ENCODE results near the gene ZFPM1.

Gene ZFPM1

DNA sequence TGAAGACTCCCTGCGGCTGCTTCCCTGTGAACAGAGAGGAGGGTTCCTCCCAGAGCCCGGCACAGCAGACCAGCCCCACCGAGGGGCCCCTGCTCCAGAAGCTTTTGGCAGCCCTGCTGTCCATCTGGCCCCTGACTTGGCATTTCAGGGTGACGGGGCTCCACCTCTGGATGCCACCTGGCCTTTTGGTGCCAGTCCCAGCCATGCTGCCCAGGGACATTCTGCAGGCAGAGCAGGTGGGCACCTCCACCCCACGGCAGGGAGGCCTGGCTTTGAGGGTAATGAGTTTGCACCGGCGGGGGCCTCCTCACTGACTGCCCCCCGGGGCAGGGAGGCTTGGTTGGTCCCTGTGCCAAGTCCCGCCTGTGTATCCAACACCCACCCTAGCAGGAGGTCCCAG is 20.3 kb upstream of the ZFPM1 start:
- H3K27ac ChIP-seq: no peak overlapping the region
- DNase-seq (ENCODE audit: low read depth, low spot score): no peak

- no peak for DNase-seq (ENCODE audit: low read depth, low spot score)
- no peak overlapping the region for H3K27ac ChIP-seq
Observed at GRCh38 chr16:88433632-88434352, 19.3 kb upstream of the ZFPM1 start.

DNA sequence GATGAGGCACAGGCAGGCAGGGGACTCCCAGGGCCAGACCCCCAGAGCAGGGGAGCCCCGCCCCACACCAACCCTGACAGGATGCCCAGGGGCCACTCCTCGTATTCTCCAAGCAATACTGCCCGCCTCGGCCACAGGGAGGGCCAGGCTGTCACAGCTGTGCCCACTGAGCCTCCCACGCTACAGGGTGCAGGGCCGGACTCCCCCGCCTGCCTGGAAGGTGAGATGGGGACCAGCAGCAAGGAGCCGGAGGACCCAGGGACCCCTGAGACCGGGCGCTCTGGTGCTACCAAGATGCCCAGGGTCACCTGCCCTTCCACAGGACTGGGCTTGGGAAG is 18.8 kb upstream of the ZFPM1 start:
- no peak overlapping the region for H3K27ac ChIP-seq
- DNase-seq (ENCODE audit: low read depth, low spot score): no peak

DNA sequence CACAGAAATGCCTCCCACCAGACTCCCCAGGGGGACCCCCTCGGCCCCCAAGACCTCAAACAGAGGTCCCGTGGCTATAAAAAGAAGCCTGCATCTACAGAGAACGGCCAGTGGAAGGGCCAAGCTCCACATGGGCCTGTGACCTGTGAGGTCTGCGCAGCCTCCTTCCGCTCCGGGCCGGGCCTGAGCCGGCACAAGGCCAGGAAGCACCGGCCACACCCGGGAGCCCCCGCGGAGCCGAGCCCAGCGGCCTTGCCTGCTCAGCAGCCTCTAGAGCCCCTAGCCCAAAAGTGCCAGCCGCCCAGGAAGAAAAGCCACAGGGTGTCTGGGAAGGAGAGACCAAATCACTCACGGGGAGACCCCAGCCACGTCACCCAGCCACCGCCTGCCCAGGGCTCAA is 18.3 kb upstream of the ZFPM1 start:
- H3K27ac ChIP-seq: no peak overlapping the region
- DNase-seq (ENCODE audit: low read depth, low spot score): no peak

DNA sequence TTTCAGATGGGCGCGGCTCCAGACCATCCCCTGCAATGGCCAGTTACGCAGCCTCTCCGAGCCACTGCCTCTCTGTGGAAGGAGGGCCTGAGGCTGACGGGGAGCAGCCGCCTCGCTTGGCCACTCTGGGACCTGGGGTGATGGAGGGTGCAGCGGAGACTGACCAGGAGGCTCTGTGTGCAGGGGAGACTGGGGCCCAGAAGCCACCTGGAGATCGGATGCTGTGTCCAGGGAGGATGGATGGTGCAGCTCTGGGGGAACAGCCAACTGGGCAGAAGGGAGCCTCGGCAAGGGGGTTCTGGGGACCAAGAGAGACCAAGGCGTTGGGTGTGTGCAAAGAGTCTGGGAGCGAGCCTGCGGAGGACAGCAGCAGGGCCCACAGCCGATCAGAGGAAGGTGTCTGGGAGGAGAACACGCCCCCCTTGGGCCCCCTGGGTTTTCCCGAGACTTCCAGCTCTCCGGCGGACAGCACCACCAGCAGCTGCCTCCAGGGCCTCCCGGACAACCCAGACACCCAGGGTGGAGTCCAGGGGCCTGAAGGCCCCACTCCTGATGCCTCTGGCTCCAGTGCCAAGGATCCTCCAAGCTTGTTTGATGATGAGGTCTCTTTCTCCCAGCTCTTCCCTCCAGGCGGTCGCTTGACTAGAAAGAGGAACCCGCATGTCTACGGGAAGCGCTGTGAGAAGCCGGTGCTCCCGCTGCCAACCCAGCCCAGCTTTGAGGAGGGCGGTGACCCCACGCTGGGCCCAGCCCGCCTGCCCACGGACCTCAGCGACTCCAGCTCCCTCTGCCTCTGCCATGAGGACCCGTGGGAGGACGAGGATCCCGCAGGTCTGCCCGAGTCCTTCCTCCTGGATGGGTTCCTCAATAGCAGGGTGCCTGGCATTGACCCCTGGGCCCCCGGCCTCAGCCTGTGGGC is 17.4 kb upstream of the ZFPM1 start:
- no peak overlapping the region for H3K27ac ChIP-seq
- no peak for DNase-seq (ENCODE audit: low read depth, low spot score)

DNA sequence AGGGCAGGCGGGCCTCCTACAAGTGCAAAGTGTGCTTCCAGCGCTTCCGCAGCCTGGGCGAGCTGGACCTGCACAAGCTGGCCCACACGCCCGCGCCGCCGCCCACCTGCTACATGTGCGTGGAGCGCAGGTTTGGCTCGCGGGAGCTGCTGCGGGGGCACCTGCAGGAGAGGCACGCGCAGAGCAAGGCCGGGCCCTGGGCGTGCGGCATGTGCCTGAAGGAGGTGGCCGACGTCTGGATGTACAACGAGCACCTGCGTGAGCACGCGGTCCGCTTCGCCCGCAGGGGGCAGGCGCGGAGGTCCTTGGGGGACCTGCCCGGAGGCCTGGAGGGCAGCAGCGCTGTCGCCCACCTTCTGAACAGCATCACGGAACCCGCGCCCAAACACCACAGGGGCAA is 16.3 kb upstream of the ZFPM1 start:
- H3K27ac ChIP-seq: no peak overlapping the region
- DNase-seq (ENCODE audit: low read depth, low spot score): no peak

- no peak for DNase-seq (ENCODE audit: low read depth, low spot score)
- no peak overlapping the region for H3K27ac ChIP-seq
Observed at GRCh38 chr16:88437367-88437964, 15.6 kb upstream of the ZFPM1 start.

GRCh38 chr16:88438084-88438870 is 14.8 kb upstream of the ZFPM1 start:
- H3K27ac ChIP-seq: no peak overlapping the region
- no peak for DNase-seq (ENCODE audit: low read depth, low spot score)

- DNase-seq (ENCODE audit: low read depth, low spot score): no peak
- H3K27ac ChIP-seq: no peak overlapping the region
Observed at GRCh38 chr16:88439016-88439415, 14.1 kb upstream of the ZFPM1 start.

DNA sequence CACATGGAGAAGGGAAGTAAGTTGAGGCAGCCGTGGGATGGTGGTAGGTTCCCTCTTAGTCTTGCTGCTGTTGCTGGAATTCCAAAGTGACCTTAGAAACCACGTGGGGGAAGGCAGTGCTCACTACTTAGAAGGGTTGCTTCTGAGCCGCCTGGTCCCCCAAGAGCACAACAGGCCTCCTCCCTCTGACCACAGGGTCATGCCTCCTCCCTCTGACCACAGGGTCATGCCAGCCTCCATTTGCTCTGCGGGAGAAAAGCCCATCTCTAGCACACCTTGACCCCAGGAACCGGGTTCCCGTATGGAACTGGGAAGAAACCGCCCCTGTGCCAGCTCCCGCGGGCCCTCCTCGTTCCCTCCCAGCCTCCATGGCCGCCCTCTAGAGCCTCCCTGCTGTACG is 13.4 kb upstream of the ZFPM1 start:
- DNase-seq (ENCODE audit: low read depth, low spot score): no peak

DNA sequence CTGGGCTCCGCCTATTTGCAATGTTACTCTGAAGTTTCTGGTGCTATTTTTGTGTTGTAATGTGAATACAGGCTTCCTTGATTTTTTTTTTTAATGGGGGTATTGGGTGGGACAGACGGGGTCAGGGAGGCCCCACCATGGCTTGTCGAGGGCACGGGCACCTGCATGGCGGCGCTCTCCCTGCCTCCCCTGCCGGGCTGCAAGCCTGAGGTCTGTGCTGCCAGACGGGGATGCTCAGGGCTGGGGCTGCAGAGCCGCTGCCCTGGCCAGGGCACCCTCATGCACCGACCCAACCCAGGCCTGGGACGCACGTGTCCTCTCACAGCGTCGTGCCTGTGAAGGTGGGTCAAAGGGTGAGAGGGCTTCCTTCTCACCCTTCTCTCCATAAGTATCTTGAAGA is 13.0 kb upstream of the ZFPM1 start:
- DNase-seq (ENCODE audit: low read depth, low spot score): no peak
- no peak overlapping the region for H3K27ac ChIP-seq

More for the DNA sequence above, 13.4 kb upstream of the ZFPM1 start:
- H3K27ac ChIP-seq: no peak overlapping the region

- no peak overlapping the region for H3K27ac ChIP-seq
- no peak for DNase-seq (ENCODE audit: low read depth, low spot score)
Observed at GRCh38 chr16:88440686-88441405, 12.2 kb upstream of the ZFPM1 start.

DNA sequence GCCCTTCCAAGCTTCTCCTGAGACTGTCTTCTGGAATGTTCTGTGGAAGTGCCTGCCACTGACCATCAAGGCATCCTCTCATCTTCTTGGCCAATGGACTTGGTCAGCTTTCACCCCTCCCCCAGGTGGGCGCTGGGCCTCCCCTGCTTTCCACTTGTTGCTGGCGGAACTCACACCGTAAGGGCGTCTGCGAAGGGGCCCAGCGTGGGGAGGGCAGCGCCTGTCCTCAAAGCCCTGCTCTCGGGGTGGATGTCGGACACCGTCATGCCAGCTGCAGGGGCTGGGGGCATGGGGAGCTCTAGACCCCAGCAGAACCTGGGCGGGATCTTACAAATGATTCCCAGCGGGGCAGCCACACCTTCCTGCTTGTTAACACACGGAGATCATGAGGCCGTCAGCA is 11.6 kb upstream of the ZFPM1 start:
- no peak for DNase-seq (ENCODE audit: low read depth, low spot score)
- H3K27ac ChIP-seq: no peak overlapping the region

DNA sequence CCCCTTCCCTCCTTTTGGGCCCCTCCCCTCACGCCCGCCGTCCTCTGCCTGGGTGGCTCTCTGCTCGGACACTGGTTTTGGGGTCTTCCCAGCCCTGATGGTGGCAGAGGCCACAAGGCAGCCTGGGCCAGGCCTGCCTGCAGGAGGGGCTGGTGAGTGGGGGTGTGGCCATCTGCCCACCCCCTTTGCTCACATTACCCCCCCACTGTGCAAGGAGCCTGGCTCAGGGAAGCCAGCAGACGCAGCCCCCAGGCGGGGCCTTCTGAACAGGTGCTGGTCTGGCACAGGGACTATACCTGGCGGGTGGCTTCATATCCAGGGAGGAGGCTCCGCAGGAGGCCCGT is 10.7 kb upstream of the ZFPM1 start:
- no peak for DNase-seq (ENCODE audit: low read depth, low spot score)
- H3K27ac ChIP-seq: no peak overlapping the region

GRCh38 chr16:88442727-88443576 is 10.1 kb upstream of the ZFPM1 start:
- no peak overlapping the region for H3K27ac ChIP-seq
- DNase-seq (ENCODE audit: low read depth, low spot score): no peak

GRCh38 chr16:88444826-88445582 is 8.1 kb upstream of the ZFPM1 start:
- H3K27ac ChIP-seq: no peak overlapping the region
- DNase-seq (ENCODE audit: low read depth, low spot score): no peak

- DNase-seq (ENCODE audit: low read depth, low spot score): no peak
Observed at GRCh38 chr16:88445583-88445960, 7.5 kb upstream of the ZFPM1 start.

DNA sequence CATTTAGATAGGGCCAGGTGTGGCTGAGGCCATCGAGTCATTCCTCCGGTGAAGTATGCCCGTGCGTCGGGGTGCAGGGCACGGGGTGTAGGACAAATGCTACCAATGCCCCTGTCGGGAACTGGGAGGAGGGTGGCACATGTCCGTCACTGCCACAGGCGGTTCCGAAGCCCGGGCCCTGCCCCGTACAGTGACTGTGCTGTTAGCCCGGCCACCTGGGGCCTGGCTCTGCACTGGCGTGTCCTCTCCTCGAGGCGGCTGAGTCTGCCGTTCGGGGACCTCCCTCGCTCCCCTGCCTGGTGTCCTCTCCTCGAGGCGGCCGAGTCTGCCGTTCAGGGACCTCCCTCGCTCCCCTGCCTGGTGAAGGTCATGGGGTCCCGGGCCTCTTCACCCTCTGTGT is 7.0 kb upstream of the ZFPM1 start:
- DNase-seq (ENCODE audit: low read depth, low spot score): no peak
- no peak overlapping the region for H3K27ac ChIP-seq

More at GRCh38 chr16:88445583-88445960, 7.5 kb upstream of the ZFPM1 start:
- no peak overlapping the region for H3K27ac ChIP-seq
